ENCODE data around the gene TNS4. TPM values are rescaled to one million over a fixed set of nuclear protein-coding genes. Genes with fewer than 3 reads are reported as not detected.
A peak's percentile ranks its signal among the peaks of the same experiment; 100 is the strongest.

The TNS4 gene
- total and polyA plus RNA-seq, 2 experiments from 2014 or later, result 0.20 TPM; not detected in 1

- no peak for DNase-seq
- Histone ChIP-seq H2AFZ (no peak overlapping the region), H3K27me3 (replicated peaks; ENCODE audit: insufficient read depth) (no peaks in the 10 kb centered on the region), H3K4me2 (ENCODE audit: unreplicated experiment) (no peak overlapping the region), H3K9me2 (ENCODE audit: insufficient read depth) (no peaks in the 10 kb centered on the region), H3K36me3 (ENCODE audit: low read depth) (no peaks in the 10 kb centered on the region), H3K79me2 (ENCODE audit: insufficient read depth) (no peaks in the 10 kb centered on the region), H3K4me1 (ENCODE audit: insufficient read depth) (peaks cover 48% of the 10 kb centered on the region), H3K9me3 (ENCODE audit: low read depth) (no peaks in the 10 kb centered on the region), H3K4me3 (no peak overlapping the region), H3K27ac (no peak overlapping the region), H3F3A (ENCODE audit: insufficient read depth) (peaks cover 25% of the 10 kb centered on the region), H4K20me1 (ENCODE audit: insufficient read depth) (no peaks in the 10 kb centered on the region), H3K9ac (no peak overlapping the region)
- in situ Hi-C loops (cut with MboI), result loop anchor here (10.0 kb wide), 1 partner anchor 175 kb away; the partner anchor contains the start of gene GJD3
- no peak for TF ChIP-seq EZH2phosphoT487 (IDR thresholded peaks at IDR 0.05; ENCODE audit: insufficient read depth, low read depth)
- 79 to 82% methylated on average over 9 of the region's 9 CpGs for WGBS, 2 experiments (ENCODE audit: low coverage in 1 of 2, low lambda C conversion rate in 2 of 2, missing lambda C conversion rate in 2 of 2)
Measured at GRCh38 chr17:40539711-40540411, 38.4 kb upstream of the TNS4 start.

DNA sequence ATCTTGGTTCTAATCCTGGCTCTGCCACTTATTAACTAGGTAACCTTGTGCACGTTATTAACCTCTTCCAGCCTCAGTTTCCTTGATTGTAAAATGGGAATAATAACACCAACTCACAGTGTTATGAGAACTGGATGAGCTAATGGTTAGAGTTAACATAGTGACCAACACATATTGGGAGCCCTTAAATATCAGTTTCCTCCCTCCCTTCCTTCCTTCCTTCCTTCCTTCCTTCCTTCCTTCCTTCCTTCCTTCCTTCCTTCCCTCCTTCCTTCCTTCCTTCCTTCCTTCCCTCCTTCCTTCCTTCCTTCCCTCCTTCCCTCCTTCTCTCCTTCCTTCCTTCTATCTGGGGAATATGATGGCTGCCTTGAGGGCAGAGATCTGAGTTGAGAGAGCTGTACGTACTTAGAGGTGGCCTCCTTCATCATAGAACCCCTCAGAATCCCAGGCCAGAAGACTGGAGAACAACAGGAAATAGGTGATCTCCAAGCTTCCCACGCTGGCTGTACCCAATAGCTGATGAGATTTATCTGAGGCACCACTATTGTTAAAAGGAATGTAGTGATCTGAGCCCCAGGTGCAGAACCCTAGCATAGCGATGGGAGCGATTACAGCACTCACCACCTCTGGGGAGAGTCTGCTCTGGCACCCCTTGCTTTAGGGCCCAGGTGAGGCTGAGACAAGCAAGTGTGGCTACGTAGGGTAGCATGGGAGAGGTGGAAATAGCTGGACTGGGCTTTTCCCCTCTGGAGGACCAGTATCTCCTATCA lies 37.7 kb upstream of the TNS4 start:
- peaks cover 53% of the 10 kb centered on the region for H3K4me1 ChIP-seq (ENCODE audit: insufficient read depth)

GRCh38 chr17:40538019-40538935 lies 36.9 kb upstream of the TNS4 start:
- peak overlapping the region; percentile 28 for H3K4me2 ChIP-seq (ENCODE audit: unreplicated experiment)
- 58 to 60% methylated on average over 15 of the region's 15 CpGs for WGBS, 2 experiments (ENCODE audit: low coverage in 1 of 2, low lambda C conversion rate in 2 of 2, missing lambda C conversion rate in 2 of 2)
- H4K20me1 ChIP-seq (ENCODE audit: insufficient read depth), result no peaks in the 10 kb centered on the region
- H3K9me3 ChIP-seq (ENCODE audit: low read depth), result no peaks in the 10 kb centered on the region
- H3K36me3 ChIP-seq (ENCODE audit: low read depth), result no peaks in the 10 kb centered on the region
- TF ChIP-seq EZH2phosphoT487 (IDR thresholded peaks at IDR 0.05; ENCODE audit: insufficient read depth, low read depth) (no peak), EZH2 (IDR thresholded peaks at IDR 0.05; ENCODE audit: insufficient read depth, poor library complexity, severe bottlenecking) (no peak)
- peak overlapping the region; percentile 51 for H3K27ac ChIP-seq
- peaks cover 31% of the 10 kb centered on the region for H3F3A ChIP-seq (ENCODE audit: insufficient read depth)
- H2AFZ ChIP-seq, result peak overlapping the region; percentile 54
- H3K4me1 ChIP-seq (ENCODE audit: insufficient read depth), result peaks cover 59% of the 10 kb centered on the region
- DNase-seq, result peak; percentile 67
- no peaks in the 10 kb centered on the region for H3K9me2 ChIP-seq (ENCODE audit: insufficient read depth)
- H3K27me3 ChIP-seq (replicated peaks; ENCODE audit: insufficient read depth), result no peaks in the 10 kb centered on the region
- peak overlapping the region; percentile 57; the same call in 1 of the 2 replicates for H3K9ac ChIP-seq
- H3K4me3 ChIP-seq, result no peak overlapping the region
- no peaks in the 10 kb centered on the region for H3K79me2 ChIP-seq (ENCODE audit: insufficient read depth)
- in situ Hi-C loops (cut with MboI), result loop anchor here (10.0 kb wide), 1 partner anchor 173 kb away; the partner anchor contains the start of gene GJD3

More for the DNA sequence above, 37.7 kb upstream of the TNS4 start:
- Histone ChIP-seq H2AFZ (peak overlapping the region; percentile 54; the same call in 1 of the 2 replicates), H3F3A (ENCODE audit: insufficient read depth) (peaks cover 29% of the 10 kb centered on the region), H3K79me2 (ENCODE audit: insufficient read depth) (no peaks in the 10 kb centered on the region), H4K20me1 (ENCODE audit: insufficient read depth) (no peaks in the 10 kb centered on the region), H3K27ac (peak overlapping the region; percentile 51), H3K9me3 (ENCODE audit: low read depth) (no peaks in the 10 kb centered on the region), H3K9ac (peak overlapping the region; percentile 57; the same call in 1 of the 2 replicates), H3K9me2 (ENCODE audit: insufficient read depth) (no peaks in the 10 kb centered on the region), H3K4me3 (no peak overlapping the region), H3K27me3 (replicated peaks; ENCODE audit: insufficient read depth) (no peaks in the 10 kb centered on the region), H3K36me3 (ENCODE audit: low read depth) (no peaks in the 10 kb centered on the region), H3K4me2 (ENCODE audit: unreplicated experiment) (peak overlapping the region; percentile 28)
- no peak for TF ChIP-seq EZH2 (IDR thresholded peaks at IDR 0.05; ENCODE audit: insufficient read depth, poor library complexity, severe bottlenecking)
- no peak for TF ChIP-seq EZH2phosphoT487 (IDR thresholded peaks at IDR 0.05; ENCODE audit: insufficient read depth, low read depth)
- no peak for DNase-seq
- in situ Hi-C loops (cut with MboI), result loop anchor here (10.0 kb wide), 1 partner anchor 174 kb away; the partner anchor contains the start of gene GJD3
- WGBS, 2 experiments (ENCODE audit: low coverage in 1 of 2, low lambda C conversion rate in 2 of 2, missing lambda C conversion rate in 2 of 2), result 97 to 98% methylated on average over 6 of the region's 6 CpGs

Measured in GM23248 (cell line).